Tibial artery (tissue), 4 donors: Measurements from ENCODE around the gene KIRREL3.

ENCODE experiments used
- DNase-seq, 2 donors: peaks; one replicate each; pipeline ENCODE4 v3.0.0-alpha.2; 2019
- H3K27ac ChIP-seq, 2 donors: fragments of 200-600 bp; sonication (generic) in 1 of 2; 1 replicate in 1 of 2; 2 replicates in 1 of 2; pipeline ENCODE4 v1.5.1; 2018 to 2019; ENCODE audit warnings: mild to moderate bottlenecking in 1 of 2
- H3K27me3 ChIP-seq, 2 donors: fragments of 200-600 bp; sonication (generic) in 1 of 2; one replicate each; pipeline versions ENCODE4 v1.5.1 to v1.6.0; 2016 to 2019
- H3K36me3 ChIP-seq, 3 donors: fragments of 200-600 bp; sonication (generic) in 2 of 3; one replicate each; pipeline ENCODE4 v1.5.1; 2016 to 2019; ENCODE audit warnings: mild to moderate bottlenecking in 2 of 3
- H3K4me1 ChIP-seq, 4 donors: fragments of 200-600 bp; sonication (generic) in 2 of 4; 1 replicate in 3 of 4; 2 replicates in 1 of 4; pipeline ENCODE4 v1.5.1; 2016 to 2019
- H3K4me3 ChIP-seq, 2 donors: fragments of 200-600 bp; sonication (generic) in 1 of 2; 1 replicate in 1 of 2; 2 replicates in 1 of 2; pipeline ENCODE4 v1.5.1; 2018 to 2019; ENCODE audit warnings: mild to moderate bottlenecking in 2 of 2
- H3K9me3 ChIP-seq, 3 donors: fragments of 200-600 bp; sonication (generic) in 1 of 3; one replicate each; pipeline ENCODE4 v1.5.1; 2016 to 2019
- CTCF ChIP-seq, 2 experiments: fragments of 200-600 bp in 1 of 2; fragments of 450-650 bp in 1 of 2; IDR thresholded peaks; one replicate each; pipeline ENCODE4 v1.5.1; 2017 to 2019; ENCODE audit warnings: antibody characterized with exemption in 2 of 2, mild to moderate bottlenecking in 1 of 2, moderate library complexity in 1 of 2
- intact Hi-C: fragments of 100-400 bp; cut with DNase I; formaldehyde crosslinking; loops from one replicate; pipeline ENCODE4 v1.15.0; 2023; ENCODE audit warnings: low total_unique reads

Gene KIRREL3

DNA sequence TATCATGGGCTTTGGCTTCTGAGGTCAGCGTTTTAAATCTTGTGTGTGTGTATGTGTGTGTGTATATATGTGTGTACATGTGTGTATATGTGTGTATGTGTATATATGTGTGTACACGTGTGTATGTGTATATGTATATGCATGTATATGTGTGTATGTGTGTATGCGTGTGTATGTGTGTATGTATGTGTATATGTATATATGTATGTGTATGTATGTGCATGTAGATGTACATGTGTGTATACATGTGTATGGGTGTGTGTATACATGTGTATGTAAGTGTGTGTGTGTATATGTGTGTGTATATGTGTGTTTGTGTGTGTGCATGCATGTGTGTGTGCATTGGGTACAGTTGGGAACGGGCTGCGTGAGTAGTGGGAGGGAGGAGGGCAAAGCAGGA is 522.1 kb downstream of the KIRREL3 start:
- no peak for DNase-seq
- H3K9me3 ChIP-seq, result no peaks in the 10 kb centered on the region
- peaks cover 0 to 4% (median 0%) of the 10 kb centered on the region in 4 donors for H3K4me1 ChIP-seq
- H3K27ac ChIP-seq, result no peak overlapping the region
- no peaks in the 10 kb centered on the region for H3K36me3 ChIP-seq
- TF ChIP-seq CTCF (IDR thresholded peaks at IDR 0.05), result no peak
- no peak overlapping the region for H3K4me3 ChIP-seq
- intact Hi-C loops, result no loop called here
- H3K27me3 ChIP-seq, result peaks cover 0 to 13% of the 10 kb centered on the region in 2 donors

DNA sequence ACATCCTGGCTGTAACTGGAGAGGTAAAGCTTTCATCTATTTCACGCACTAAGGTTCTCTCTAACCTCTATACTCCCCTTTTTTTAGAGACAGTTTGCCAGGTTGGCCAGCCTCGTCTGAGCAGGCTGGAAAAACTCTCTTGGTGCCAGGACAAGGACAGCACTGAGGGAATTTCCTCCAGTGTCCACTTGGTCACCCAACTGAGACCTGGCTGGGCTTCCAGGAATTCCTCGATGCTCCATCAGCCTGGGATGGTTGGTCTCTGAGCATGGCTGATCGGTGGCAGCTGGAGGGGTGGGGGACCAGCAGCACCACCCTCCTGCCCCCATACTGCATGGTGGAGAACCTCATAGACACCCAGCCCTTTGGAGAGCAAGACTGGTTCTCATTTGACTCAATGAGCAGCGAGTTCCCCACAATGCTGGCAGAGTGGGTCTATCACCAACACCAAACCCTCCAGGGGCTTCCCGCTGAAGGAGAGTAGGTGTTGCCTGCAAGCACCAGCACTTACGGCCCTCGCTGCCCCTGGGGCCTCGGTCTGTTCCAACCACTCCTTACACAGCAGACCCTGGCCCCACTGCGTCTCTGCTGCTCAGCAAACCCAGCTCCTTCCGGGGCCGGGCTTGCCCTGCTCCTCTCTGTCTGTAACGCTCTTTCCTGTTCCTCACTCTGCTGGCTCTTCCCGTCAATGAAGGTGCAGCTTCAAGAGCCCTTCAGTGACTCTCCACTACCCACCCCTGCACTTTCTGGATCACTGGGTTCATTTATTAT is 522.9 kb downstream of the KIRREL3 start:
- Histone ChIP-seq H3K9me3 (no peaks in the 10 kb centered on the region), H3K36me3 (no peaks in the 10 kb centered on the region), H3K27me3 (peaks cover 0 to 13% of the 10 kb centered on the region in 2 donors), H3K4me3 (no peak overlapping the region), H3K4me1 (peaks cover 0 to 4% (median 0%) of the 10 kb centered on the region in 4 donors), H3K27ac (no peak overlapping the region)
- TF ChIP-seq CTCF (IDR thresholded peaks at IDR 0.05), result no peak
- intact Hi-C loops, result no loop called here
- DNase-seq, result no peak

GRCh38 chr11:126476977-126477376 is 523.6 kb downstream of the KIRREL3 start:
- no peak for TF ChIP-seq CTCF (IDR thresholded peaks at IDR 0.05)
- no peaks in the 10 kb centered on the region for H3K9me3 ChIP-seq
- peaks cover 0 to 4% (median 0%) of the 10 kb centered on the region in 4 donors for H3K4me1 ChIP-seq
- no peak for DNase-seq
- no peaks in the 10 kb centered on the region for H3K36me3 ChIP-seq
- H3K4me3 ChIP-seq, result no peak overlapping the region
- intact Hi-C loops, result no loop called here
- H3K27ac ChIP-seq, result no peak overlapping the region
- peaks cover 0 to 13% of the 10 kb centered on the region in 2 donors for H3K27me3 ChIP-seq

- no peak for DNase-seq
- H3K4me1 ChIP-seq, result peaks cover 0 to 4% (median 0%) of the 10 kb centered on the region in 4 donors
- intact Hi-C loops, result no loop called here
Observed at GRCh38 chr11:126476266-126476924, 524.2 kb downstream of the KIRREL3 start.

More at GRCh38 chr11:126476266-126476924, 524.2 kb downstream of the KIRREL3 start:
- H3K36me3 ChIP-seq, result no peaks in the 10 kb centered on the region
- no peak overlapping the region for H3K4me3 ChIP-seq
- no peak for TF ChIP-seq CTCF (IDR thresholded peaks at IDR 0.05)
- H3K9me3 ChIP-seq, result no peaks in the 10 kb centered on the region
- H3K27ac ChIP-seq, result no peak overlapping the region
- peaks cover 0 to 13% of the 10 kb centered on the region in 2 donors for H3K27me3 ChIP-seq
